WI38 (cell line): ENCODE data around the gene EIF4G3.

Experiments used
- H3K4me3 ChIP-seq: 2 replicates; pipeline ENCODE4 v1.5.1; 2011; ENCODE audit warnings: low read depth, mild to moderate bottlenecking, control low read depth, low read length
- CTCF ChIP-seq: IDR thresholded peaks from 2 replicates; pipeline ENCODE4 v1.5.1; 2012; ENCODE audit warnings: low read depth, mild to moderate bottlenecking, control low read depth, low read length

The EIF4G3 gene

GRCh38 chr1:21020151-21020550 lies 156.5 kb downstream of the EIF4G3 start:
- H3K4me3 ChIP-seq: no peak overlapping the region
- no peak for TF ChIP-seq CTCF

DNA sequence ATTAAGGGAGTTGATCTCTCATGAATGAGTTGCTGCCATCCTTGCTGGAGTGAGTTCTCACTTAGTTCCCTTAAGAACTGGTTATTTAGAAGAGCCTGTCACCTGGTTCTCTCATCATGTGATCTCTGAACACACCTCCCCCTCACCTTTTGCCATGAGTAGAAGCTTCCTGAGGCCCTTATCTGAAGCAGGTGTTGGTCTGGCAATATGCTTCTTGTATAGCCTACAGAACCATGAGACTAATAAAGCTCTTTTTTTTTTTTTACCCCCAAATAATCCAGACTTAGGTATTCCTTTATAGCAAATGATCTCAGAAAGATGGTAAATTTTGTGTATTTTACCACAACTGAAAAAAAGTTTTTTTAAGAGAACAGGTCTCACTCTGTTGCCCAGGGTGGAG lies 158.0 kb downstream of the EIF4G3 start:
- no peak overlapping the region for H3K4me3 ChIP-seq
- TF ChIP-seq CTCF: no peak

GRCh38 chr1:21013510-21013909 lies 163.2 kb downstream of the EIF4G3 start:
- H3K4me3 ChIP-seq: no peak overlapping the region
- TF ChIP-seq CTCF: no peak

DNA sequence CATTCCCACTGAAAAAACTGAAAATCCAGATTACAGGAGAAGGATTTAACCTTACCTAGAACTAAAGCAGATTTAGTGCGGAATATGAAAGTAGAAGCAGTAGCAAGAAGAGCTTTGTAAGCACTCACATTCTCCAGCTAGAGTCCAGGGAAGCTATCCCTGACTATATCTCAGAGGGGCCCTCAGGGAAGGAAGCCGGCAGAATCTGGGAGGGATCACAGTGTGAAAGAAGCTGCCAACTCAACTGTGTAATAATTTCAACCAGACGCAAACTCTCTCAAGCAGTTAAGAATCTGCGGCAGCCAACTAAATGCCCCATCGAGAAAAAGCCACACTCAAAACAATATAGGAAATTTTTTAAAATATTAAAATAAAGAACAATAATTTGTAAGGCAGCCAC lies 163.8 kb downstream of the EIF4G3 start:
- no peak for TF ChIP-seq CTCF
- no peak overlapping the region for H3K4me3 ChIP-seq

GRCh38 chr1:21007876-21008275 lies 168.8 kb downstream of the EIF4G3 start:
- no peak overlapping the region for H3K4me3 ChIP-seq
- no peak for TF ChIP-seq CTCF

DNA sequence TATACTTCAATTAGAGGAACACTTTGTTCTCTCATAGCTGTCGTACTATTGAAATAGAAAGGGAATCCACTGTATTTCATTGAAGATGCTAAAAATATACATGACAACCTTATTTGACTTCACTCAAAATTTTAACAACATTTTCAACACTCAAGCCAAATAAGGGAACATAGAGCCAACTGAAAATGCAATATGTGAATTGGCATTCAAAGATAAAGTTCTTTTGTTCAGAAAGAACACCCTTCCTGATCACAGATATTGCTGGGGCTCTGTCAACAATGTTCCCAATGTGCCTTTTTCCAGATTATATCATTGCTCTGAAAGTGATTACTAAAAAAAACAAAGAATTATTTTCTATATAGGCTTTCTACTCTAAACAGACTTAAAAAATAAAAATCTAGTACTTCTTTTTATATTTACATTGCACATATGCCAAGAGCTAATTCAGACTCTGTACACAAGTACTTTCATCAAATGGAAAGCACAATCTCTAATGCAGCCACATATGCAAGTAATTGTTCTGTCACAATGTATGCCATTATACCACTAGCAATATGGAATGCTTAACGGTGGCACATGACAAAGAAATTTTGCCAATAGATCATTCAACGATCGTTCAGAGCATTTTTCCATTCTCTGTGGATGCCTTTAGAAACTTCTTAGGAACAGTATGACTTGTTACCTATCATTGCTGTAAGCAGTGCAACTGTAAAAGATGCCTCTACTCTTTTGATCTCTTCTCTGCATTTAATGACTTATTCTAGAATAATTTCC lies 171.0 kb downstream of the EIF4G3 start:
- no peak for TF ChIP-seq CTCF
- H3K4me3 ChIP-seq: no peak overlapping the region

DNA sequence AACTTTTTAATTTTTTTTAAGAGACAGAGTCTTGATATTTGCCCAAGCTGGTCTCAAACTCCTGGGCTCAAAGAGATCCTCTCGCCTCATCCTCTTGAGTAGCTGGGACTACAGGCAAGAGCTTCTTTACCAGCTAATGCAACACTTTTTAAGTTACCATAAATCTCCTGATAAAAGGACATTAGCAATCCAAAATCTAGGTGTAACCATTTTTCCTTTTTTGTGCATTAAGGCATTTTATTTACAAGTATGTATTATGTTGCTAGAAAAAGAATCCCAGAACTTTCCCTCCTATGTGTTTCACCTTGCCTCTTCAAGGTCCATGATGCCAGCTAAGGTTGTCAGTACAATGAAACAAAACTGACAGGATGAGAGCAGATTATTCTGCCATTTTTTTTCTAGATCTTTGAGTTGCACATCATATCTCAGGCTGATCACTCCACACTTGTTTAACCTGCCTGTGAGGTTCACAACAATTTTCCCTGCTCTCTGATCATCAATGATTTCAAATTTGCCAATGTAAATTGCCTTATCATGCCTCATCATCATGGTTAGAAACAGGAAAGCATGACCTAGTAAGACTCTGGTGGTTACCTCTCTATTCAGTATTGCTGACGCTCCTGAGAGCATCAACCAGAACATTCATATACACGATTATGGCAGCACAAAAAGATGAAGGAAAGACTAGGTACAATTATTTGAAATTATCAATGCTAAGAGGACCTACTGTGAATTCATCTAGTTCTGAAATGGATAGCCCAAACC lies 173.2 kb downstream of the EIF4G3 start:
- no peak overlapping the region for H3K4me3 ChIP-seq
- TF ChIP-seq CTCF: no peak
